Hepatocyte (in vitro differentiated cells): ENCODE data around the gene ADAMTSL1.

Experiments used
- CTCF ChIP-seq: fragments of 200-600 bp; sonication (generic); IDR thresholded peaks from 2 replicates; pipeline ENCODE4 v1.5.1; 2016; ENCODE audit warnings: antibody characterized with exemption, mild to moderate bottlenecking; ENCODE audit not compliant: poor library complexity
- EZH2 ChIP-seq: fragments of 200-600 bp; sonication (generic); IDR thresholded peaks from 2 replicates; pipeline ENCODE4 v1.6.1; 2016; ENCODE audit warnings: antibody characterized with exemption, mild to moderate bottlenecking, borderline replicate concordance
- EZH2phosphoT487 ChIP-seq: fragments of 200-600 bp; sonication (generic); IDR thresholded peaks from one replicate; pipeline ENCODE4 v1.6.1; 2018; ENCODE audit warnings: antibody characterized with exemption, mild to moderate bottlenecking, low read depth, moderate library complexity; ENCODE audit not compliant: unreplicated experiment, severe bottlenecking

DNA sequence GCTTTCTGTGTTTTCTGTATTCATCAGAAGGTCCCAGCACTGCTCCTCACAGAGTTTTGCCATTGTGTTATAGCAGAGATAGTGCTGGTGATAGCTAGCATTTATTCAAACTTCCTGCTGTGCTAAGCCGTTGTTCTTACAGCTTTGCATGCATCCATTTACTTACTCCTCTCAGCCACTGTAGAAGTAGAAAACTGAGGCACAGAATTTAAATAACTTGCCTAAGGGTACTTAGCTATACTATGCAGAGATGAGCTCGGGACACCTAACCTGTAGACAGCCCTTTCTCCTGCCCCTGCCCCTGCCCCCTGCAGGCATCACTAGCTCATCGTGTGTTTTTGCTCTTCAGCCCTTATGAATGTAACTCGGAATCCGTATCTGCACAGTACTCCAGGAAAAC, 331.4 kb downstream of the ADAMTSL1 start:
- TF ChIP-seq CTCF (no peak), EZH2 (no peak), EZH2phosphoT487 (no peak)
